SK-N-SH treated with all-trans-retinoic acid at 6 μM for 48 hours (cell line): Measurements from ENCODE around the gene CLDN14.

Experiments
- ATAC-seq: fragments of 200-7000 bp; cut with Tn5 transposase; 3 replicates; pipeline ENCODE4 v1.9.1; 2020; ENCODE audit warnings: mild to moderate bottlenecking, moderate library complexity
- ARNTL ChIP-seq: fragments of 450-650 bp; formaldehyde crosslinking; IDR thresholded peaks from 2 replicates; pipeline ENCODE4 v1.5.0; 2020; ENCODE audit warnings: low read depth, mild to moderate bottlenecking, moderate library complexity, borderline replicate concordance
- BACH2 ChIP-seq: fragments of 250-450 bp; sonication (Bioruptor Pico); IDR thresholded peaks from 2 replicates; pipeline ENCODE4 v1.9.0; 2021; ENCODE audit warnings: mild to moderate bottlenecking, borderline replicate concordance
- CSDC2 ChIP-seq: fragments of 250-450 bp; sonication (Bioruptor Pico); IDR thresholded peaks from 2 replicates; pipeline ENCODE4 v1.5.0; 2020; ENCODE audit warnings: mild to moderate bottlenecking, moderate library complexity
- ESRRG ChIP-seq: fragments of 250-450 bp; sonication (Bioruptor Pico); IDR thresholded peaks from 2 replicates; pipeline ENCODE4 v1.6.1; 2021; ENCODE audit warnings: mild to moderate bottlenecking
- GLIS3 ChIP-seq: fragments of 250-450 bp; sonication (Bioruptor Pico); IDR thresholded peaks from 2 replicates; pipeline ENCODE4 v1.5.0; 2020; ENCODE audit warnings: mild to moderate bottlenecking, moderate library complexity
- ISL1 ChIP-seq: fragments of 250-450 bp; sonication (Bioruptor Pico); IDR thresholded peaks from 2 replicates; pipeline ENCODE4 v2.1.2; 2022; ENCODE audit warnings: mild to moderate bottlenecking, moderate library complexity
- OSR1 ChIP-seq: fragments of 250-450 bp; sonication (Bioruptor Pico); IDR thresholded peaks from 2 replicates; pipeline ENCODE4 v1.8.0; 2022; ENCODE audit warnings: moderate library complexity, mild to moderate bottlenecking, inconsistent platforms
- PPARA ChIP-seq: fragments of 250-450 bp; sonication (Bioruptor Pico); IDR thresholded peaks from 2 replicates; pipeline ENCODE4 v1.5.0; 2020; ENCODE audit warnings: mild to moderate bottlenecking, borderline replicate concordance
- RARB ChIP-seq: fragments of 250-450 bp; sonication (Bioruptor Pico); IDR thresholded peaks from 2 replicates; pipeline ENCODE4 v1.8.0; 2021; ENCODE audit warnings: mild to moderate bottlenecking, moderate library complexity
- SNAI2 ChIP-seq: fragments of 250-450 bp; sonication (Bioruptor Pico); IDR thresholded peaks from 2 replicates; pipeline ENCODE4 v1.5.0; 2020; ENCODE audit warnings: mild to moderate bottlenecking, moderate library complexity
- TCF4 ChIP-seq: fragments of 250-450 bp; sonication (Bioruptor Pico); IDR thresholded peaks from 2 replicates; pipeline ENCODE4 v1.8.0; 2021; ENCODE audit warnings: mild to moderate bottlenecking, moderate library complexity, borderline replicate concordance
- TOX ChIP-seq: fragments of 250-450 bp; sonication (Bioruptor Pico); IDR thresholded peaks from 2 replicates; pipeline ENCODE4 v1.8.0; 2021; ENCODE audit warnings: mild to moderate bottlenecking, moderate library complexity, borderline replicate concordance
- ZFP3 ChIP-seq: fragments of 250-450 bp; sonication (Bioruptor Pico); IDR thresholded peaks from 2 replicates; pipeline ENCODE4 v1.5.0; 2020; ENCODE audit warnings: mild to moderate bottlenecking, moderate library complexity
- ZFP30 ChIP-seq: fragments of 450-650 bp; formaldehyde crosslinking; IDR thresholded peaks from 2 replicates; pipeline ENCODE4 v1.5.0; 2022; ENCODE audit warnings: mild to moderate bottlenecking, moderate library complexity
- ZNF565 ChIP-seq: fragments of 450-650 bp; formaldehyde crosslinking; conservative IDR thresholded peaks from 2 replicates; pipeline ENCODE4 v1.5.0; 2020; ENCODE audit warnings: low read depth, mild to moderate bottlenecking, moderate library complexity
- ZNF70 ChIP-seq: fragments of 450-650 bp; formaldehyde crosslinking; IDR thresholded peaks from 2 replicates; pipeline ENCODE4 v1.5.0; 2020; ENCODE audit warnings: mild to moderate bottlenecking, moderate library complexity
- ZNF8 ChIP-seq: fragments of 450-650 bp; formaldehyde crosslinking; IDR thresholded peaks from 2 replicates; pipeline ENCODE4 v1.5.0; 2020; ENCODE audit warnings: mild to moderate bottlenecking, moderate library complexity
- TF ChIP-seq, protein P1 (sequence below): fragments of 250-450 bp; sonication (Bioruptor Pico); IDR thresholded peaks from 2 replicates; pipeline ENCODE4 v1.8.0; 2020; ENCODE audit warnings: mild to moderate bottlenecking, moderate library complexity, borderline replicate concordance
- TF ChIP-seq, protein P2 (sequence below): fragments of 250-450 bp; sonication (Bioruptor Pico); IDR thresholded peaks from 2 replicates; pipeline ENCODE4 v1.5.1; 2021; ENCODE audit warnings: mild to moderate bottlenecking, moderate library complexity
- TF ChIP-seq, protein P3 (sequence below): fragments of 250-450 bp; sonication (Bioruptor Pico); IDR thresholded peaks from 2 replicates; pipeline ENCODE4 v1.5.0; 2020; ENCODE audit warnings: mild to moderate bottlenecking, moderate library complexity
- TF ChIP-seq, protein P4 (sequence below): fragments of 250-450 bp; sonication (Bioruptor Pico); IDR thresholded peaks from 2 replicates; pipeline ENCODE4 v1.5.1; 2020; ENCODE audit warnings: low read depth, mild to moderate bottlenecking, moderate library complexity
- TF ChIP-seq, protein P5 (sequence below): fragments of 250-450 bp; sonication (Bioruptor Pico); IDR thresholded peaks from 2 replicates; pipeline ENCODE4 v1.8.0; 2021; ENCODE audit warnings: low read depth, mild to moderate bottlenecking, moderate library complexity, borderline replicate concordance

CLDN14 gene

DNA sequence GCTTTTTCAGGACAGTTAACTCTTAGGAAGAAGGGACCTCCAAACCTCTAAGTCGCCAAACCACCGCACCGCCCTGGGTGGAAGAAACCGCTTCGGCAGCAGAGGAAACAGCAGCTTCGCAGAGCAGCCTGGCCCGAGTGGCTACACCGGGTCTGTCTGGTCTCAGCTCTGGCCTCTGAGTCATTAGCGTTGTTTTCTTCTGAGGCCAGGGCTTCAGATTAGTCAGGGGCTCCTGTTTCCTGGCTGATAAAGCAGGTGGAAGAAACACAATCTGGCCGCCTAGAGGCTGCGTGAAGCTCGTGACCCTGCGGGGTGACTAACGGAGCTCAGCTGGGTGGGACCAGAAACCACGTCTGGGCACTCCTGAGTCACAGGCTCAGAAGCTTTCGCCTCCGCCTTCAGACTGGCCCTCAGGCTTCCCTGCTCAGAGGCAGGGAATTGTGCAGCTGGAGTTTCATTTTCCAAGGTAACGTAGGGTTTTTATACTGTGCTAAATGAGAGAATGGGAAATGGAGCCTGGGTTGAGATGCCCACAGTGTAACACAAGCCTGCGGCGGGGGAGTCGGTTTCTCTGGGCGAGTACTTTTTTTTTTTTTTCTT, 49.9 kb downstream of the CLDN14 start:
- TF ChIP-seq RARB (CRISPR knock-in tag) (no peak), ZFP30 (CRISPR knock-in tag) (no peak), SNAI2 (CRISPR knock-in tag) (no peak), ZFP3 (CRISPR knock-in tag) (no peak)
- TF ChIP-seq, protein P1, sequence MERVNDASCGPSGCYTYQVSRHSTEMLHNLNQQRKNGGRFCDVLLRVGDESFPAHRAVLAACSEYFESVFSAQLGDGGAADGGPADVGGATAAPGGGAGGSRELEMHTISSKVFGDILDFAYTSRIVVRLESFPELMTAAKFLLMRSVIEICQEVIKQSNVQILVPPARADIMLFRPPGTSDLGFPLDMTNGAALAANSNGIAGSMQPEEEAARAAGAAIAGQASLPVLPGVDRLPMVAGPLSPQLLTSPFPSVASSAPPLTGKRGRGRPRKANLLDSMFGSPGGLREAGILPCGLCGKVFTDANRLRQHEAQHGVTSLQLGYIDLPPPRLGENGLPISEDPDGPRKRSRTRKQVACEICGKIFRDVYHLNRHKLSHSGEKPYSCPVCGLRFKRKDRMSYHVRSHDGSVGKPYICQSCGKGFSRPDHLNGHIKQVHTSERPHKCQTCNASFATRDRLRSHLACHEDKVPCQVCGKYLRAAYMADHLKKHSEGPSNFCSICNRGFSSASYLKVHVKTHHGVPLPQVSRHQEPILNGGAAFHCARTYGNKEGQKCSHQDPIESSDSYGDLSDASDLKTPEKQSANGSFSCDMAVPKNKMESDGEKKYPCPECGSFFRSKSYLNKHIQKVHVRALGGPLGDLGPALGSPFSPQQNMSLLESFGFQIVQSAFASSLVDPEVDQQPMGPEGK (CRISPR knock-in tag): no peak
- peak; percentile 97 for ATAC-seq

DNA sequence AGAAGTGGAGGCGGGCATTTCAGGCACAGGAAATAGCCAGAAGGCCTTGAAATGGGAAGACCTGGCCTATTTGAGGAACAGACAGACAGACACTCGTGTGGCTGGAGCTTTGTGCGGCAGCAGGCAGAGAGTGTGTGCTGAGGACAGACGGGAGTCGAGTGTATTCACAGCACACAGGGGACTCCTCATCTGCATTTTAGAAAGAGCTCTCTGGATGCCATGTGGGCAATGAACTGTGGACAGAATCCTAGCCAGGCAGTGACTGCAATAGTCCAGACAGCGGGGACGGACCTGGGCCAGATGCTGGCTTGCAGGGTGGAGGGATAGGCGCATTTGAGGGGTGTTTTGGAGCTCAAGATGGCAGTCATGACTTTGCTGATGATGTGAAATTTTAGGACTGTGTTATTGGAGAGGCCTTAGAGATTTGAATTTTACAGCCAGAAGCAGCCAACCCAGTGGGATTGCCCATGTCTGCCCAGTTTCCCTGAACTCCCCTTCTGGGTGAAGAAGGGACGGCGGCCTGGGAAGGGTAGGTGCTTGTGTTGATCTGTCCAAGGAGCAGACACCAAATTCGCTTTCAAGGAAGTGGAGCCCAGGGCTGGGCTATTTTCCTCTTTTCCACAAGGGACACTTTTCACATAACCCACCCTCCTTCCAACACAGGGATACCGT, 51.0 kb downstream of the CLDN14 start:
- no peak for TF ChIP-seq ZNF565 (CRISPR knock-in tag)
- no peak for TF ChIP-seq ZFP30 (CRISPR knock-in tag)
- TF ChIP-seq ZNF8 (CRISPR knock-in tag): no peak
- TF ChIP-seq CSDC2 (CRISPR knock-in tag): no peak
- no peak for TF ChIP-seq ARNTL (CRISPR knock-in tag)
- TF ChIP-seq, protein P2, sequence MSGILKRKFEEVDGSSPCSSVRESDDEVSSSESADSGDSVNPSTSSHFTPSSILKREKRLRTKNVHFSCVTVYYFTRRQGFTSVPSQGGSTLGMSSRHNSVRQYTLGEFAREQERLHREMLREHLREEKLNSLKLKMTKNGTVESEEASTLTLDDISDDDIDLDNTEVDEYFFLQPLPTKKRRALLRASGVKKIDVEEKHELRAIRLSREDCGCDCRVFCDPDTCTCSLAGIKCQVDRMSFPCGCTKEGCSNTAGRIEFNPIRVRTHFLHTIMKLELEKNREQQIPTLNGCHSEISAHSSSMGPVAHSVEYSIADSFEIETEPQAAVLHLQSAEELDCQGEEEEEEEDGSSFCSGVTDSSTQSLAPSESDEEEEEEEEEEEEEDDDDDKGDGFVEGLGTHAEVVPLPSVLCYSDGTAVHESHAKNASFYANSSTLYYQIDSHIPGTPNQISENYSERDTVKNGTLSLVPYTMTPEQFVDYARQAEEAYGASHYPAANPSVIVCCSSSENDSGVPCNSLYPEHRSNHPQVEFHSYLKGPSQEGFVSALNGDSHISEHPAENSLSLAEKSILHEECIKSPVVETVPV (CRISPR knock-in tag): no peak
- no peak for TF ChIP-seq TOX (CRISPR knock-in tag)
- TF ChIP-seq ESRRG: no peak
- no peak for TF ChIP-seq OSR1 (CRISPR knock-in tag)
- TF ChIP-seq, all 23 proteins: peak for 0
- no peak for ATAC-seq

DNA sequence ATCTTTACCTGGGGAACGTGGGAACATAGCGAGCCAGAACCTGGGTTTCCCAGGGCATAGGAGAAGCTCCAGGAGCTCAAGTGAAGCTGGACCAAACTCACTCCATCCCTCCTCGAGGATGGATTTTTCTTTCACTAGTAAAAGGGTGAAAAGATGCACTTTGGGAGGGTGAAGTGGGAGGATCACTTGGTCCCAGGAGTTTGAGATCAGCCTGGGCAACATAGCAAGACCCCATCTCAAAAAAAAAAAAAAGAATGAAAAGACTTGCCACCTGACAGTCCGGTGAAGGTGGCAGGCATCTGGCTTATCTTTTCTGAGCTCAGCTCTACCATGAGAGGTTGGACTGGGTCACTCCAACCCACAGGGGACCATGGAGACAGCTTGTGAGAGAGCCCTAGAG, 52.4 kb downstream of the CLDN14 start:
- TF ChIP-seq ESRRG (no peak), ZNF70 (CRISPR knock-in tag) (no peak), SNAI2 (CRISPR knock-in tag) (no peak), GLIS3 (CRISPR knock-in tag) (no peak), BACH2 (CRISPR knock-in tag) (no peak), TOX (CRISPR knock-in tag) (no peak), TCF4 (CRISPR knock-in tag) (no peak), ZFP3 (CRISPR knock-in tag) (no peak), ARNTL (CRISPR knock-in tag) (no peak), ISL1 (CRISPR knock-in tag) (no peak), ZFP30 (CRISPR knock-in tag) (no peak), ZNF8 (CRISPR knock-in tag) (no peak), PPARA (CRISPR knock-in tag) (no peak), ZNF565 (CRISPR knock-in tag) (no peak), CSDC2 (CRISPR knock-in tag) (no peak)
- TF ChIP-seq, protein P1 (CRISPR knock-in tag): no peak
- TF ChIP-seq, protein P3, sequence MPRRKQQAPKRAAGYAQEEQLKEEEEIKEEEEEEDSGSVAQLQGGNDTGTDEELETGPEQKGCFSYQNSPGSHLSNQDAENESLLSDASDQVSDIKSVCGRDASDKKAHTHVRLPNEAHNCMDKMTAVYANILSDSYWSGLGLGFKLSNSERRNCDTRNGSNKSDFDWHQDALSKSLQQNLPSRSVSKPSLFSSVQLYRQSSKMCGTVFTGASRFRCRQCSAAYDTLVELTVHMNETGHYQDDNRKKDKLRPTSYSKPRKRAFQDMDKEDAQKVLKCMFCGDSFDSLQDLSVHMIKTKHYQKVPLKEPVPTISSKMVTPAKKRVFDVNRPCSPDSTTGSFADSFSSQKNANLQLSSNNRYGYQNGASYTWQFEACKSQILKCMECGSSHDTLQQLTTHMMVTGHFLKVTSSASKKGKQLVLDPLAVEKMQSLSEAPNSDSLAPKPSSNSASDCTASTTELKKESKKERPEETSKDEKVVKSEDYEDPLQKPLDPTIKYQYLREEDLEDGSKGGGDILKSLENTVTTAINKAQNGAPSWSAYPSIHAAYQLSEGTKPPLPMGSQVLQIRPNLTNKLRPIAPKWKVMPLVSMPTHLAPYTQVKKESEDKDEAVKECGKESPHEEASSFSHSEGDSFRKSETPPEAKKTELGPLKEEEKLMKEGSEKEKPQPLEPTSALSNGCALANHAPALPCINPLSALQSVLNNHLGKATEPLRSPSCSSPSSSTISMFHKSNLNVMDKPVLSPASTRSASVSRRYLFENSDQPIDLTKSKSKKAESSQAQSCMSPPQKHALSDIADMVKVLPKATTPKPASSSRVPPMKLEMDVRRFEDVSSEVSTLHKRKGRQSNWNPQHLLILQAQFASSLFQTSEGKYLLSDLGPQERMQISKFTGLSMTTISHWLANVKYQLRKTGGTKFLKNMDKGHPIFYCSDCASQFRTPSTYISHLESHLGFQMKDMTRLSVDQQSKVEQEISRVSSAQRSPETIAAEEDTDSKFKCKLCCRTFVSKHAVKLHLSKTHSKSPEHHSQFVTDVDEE (CRISPR knock-in tag): no peak
- TF ChIP-seq, protein P4, sequence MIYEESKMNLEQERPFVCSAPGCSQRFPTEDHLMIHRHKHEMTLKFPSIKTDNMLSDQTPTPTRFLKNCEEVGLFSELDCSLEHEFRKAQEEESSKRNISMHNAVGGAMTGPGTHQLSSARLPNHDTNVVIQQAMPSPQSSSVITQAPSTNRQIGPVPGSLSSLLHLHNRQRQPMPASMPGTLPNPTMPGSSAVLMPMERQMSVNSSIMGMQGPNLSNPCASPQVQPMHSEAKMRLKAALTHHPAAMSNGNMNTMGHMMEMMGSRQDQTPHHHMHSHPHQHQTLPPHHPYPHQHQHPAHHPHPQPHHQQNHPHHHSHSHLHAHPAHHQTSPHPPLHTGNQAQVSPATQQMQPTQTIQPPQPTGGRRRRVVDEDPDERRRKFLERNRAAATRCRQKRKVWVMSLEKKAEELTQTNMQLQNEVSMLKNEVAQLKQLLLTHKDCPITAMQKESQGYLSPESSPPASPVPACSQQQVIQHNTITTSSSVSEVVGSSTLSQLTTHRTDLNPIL (CRISPR knock-in tag): no peak
- TF ChIP-seq, protein P5, sequence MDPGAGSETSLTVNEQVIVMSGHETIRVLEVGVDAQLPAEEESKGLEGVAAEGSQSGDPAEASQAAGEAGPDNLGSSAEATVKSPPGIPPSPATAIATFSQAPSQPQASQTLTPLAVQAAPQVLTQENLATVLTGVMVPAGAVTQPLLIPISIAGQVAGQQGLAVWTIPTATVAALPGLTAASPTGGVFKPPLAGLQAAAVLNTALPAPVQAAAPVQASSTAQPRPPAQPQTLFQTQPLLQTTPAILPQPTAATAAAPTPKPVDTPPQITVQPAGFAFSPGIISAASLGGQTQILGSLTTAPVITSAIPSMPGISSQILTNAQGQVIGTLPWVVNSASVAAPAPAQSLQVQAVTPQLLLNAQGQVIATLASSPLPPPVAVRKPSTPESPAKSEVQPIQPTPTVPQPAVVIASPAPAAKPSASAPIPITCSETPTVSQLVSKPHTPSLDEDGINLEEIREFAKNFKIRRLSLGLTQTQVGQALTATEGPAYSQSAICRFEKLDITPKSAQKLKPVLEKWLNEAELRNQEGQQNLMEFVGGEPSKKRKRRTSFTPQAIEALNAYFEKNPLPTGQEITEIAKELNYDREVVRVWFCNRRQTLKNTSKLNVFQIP (CRISPR knock-in tag): no peak
- ATAC-seq: no peak
